HG03095 (cell line): ENCODE measurements around the gene PLXNA3.

Experiments used
- ATAC-seq: cut with Tn5 transposase; IDR thresholded peaks from one replicate; pipeline ENCODE4 v1.9.1; 2021; ENCODE audit warnings: moderate library complexity; ENCODE audit not compliant: unreplicated experiment

PLXNA3 gene

GRCh38 chrX:154434394-154435168 is 23.5 kb upstream of the PLXNA3 start:
- no peak for ATAC-seq

- no peak for ATAC-seq
Observed at GRCh38 chrX:154435171-154435733, 22.8 kb upstream of the PLXNA3 start.

GRCh38 chrX:154436374-154436982 is 21.6 kb upstream of the PLXNA3 start:
- no peak for ATAC-seq

GRCh38 chrX:154436983-154437752 is 20.9 kb upstream of the PLXNA3 start, which contains the start of gene GDI1:
GDI1 (plus strand) TSS chrX:154437154; CDS start chrX:154437255, 101 bp downstream.
- ATAC-seq = no peak

GRCh38 chrX:154437971-154438893 is 19.8 kb upstream of the PLXNA3 start:
- ATAC-seq = no peak

- no peak for ATAC-seq
Observed at GRCh38 chrX:154439841-154440240, 18.2 kb upstream of the PLXNA3 start.

- no peak for ATAC-seq
Observed at GRCh38 chrX:154440623-154441357, 17.3 kb upstream of the PLXNA3 start.

GRCh38 chrX:154441564-154441963 is 16.5 kb upstream of the PLXNA3 start:
- no peak for ATAC-seq

- ATAC-seq = no peak
Observed at GRCh38 chrX:154441984-154442707, 15.9 kb upstream of the PLXNA3 start.

GRCh38 chrX:154443479-154443910 is 14.6 kb upstream of the PLXNA3 start:
- ATAC-seq = no peak

- peak; percentile 49 for ATAC-seq
Observed at GRCh38 chrX:154443992-154444754, 13.9 kb upstream of the PLXNA3 start, which contains the start of gene FAM50A. FAM50A (plus strand) TSS chrX:154444141; CDS start chrX:154444236, 95 bp downstream.

GRCh38 chrX:154444755-154445246 is 13.3 kb upstream of the PLXNA3 start:
- ATAC-seq = no peak

GRCh38 chrX:154445776-154446175 is 12.3 kb upstream of the PLXNA3 start:
- ATAC-seq = no peak

- ATAC-seq = no peak
Observed at GRCh38 chrX:154446430-154446829, 11.7 kb upstream of the PLXNA3 start.

- ATAC-seq = no peak
Observed at GRCh38 chrX:154448484-154448883, 9.6 kb upstream of the PLXNA3 start.

- ATAC-seq = no peak
Observed at GRCh38 chrX:154449618-154450017, 8.5 kb upstream of the PLXNA3 start.

- ATAC-seq = no peak
Observed at GRCh38 chrX:154450312-154450711, 7.8 kb upstream of the PLXNA3 start.

GRCh38 chrX:154452823-154453222 is 5.3 kb upstream of the PLXNA3 start:
- no peak for ATAC-seq
